NCI-H69 (cell line): ENCODE measurements around the gene ADAMTSL1.

Source experiments
- DNase-seq: peaks from one replicate; lab custom pipeline; 2025; lab: John Stamatoyannopoulos, UW

ADAMTSL1 gene

GRCh38 chr9:18703151-18703900 is 229.4 kb downstream of the ADAMTSL1 start:
- DNase-seq = no peak

- DNase-seq = no peak
These were observed 230.0 kb downstream of the ADAMTSL1 start for GRCh38 chr9:18703901-18704379.

- DNase-seq = no peak
These were observed 231.9 kb downstream of the ADAMTSL1 start for GRCh38 chr9:18705796-18706392.

GRCh38 chr9:18706648-18707047 is 232.7 kb downstream of the ADAMTSL1 start:
- no peak for DNase-seq

- no peak for DNase-seq
These were observed 233.1 kb downstream of the ADAMTSL1 start for GRCh38 chr9:18707061-18707461.

- DNase-seq = no peak
These were observed 233.7 kb downstream of the ADAMTSL1 start for GRCh38 chr9:18707489-18708205.

- no peak for DNase-seq
These were observed 234.5 kb downstream of the ADAMTSL1 start for GRCh38 chr9:18708429-18708828.

GRCh38 chr9:18710065-18710464 is 236.1 kb downstream of the ADAMTSL1 start:
- no peak for DNase-seq

GRCh38 chr9:18717759-18718158 is 243.8 kb downstream of the ADAMTSL1 start:
- DNase-seq = no peak

- DNase-seq = no peak
These were observed 244.4 kb downstream of the ADAMTSL1 start for GRCh38 chr9:18718393-18718792.

- DNase-seq = no peak
These were observed 245.0 kb downstream of the ADAMTSL1 start for GRCh38 chr9:18718932-18719331.

- DNase-seq = peak; percentile 18
These were observed 246.7 kb downstream of the ADAMTSL1 start for GRCh38 chr9:18720691-18721090.

- peak; percentile 96 for DNase-seq
These were observed 247.5 kb downstream of the ADAMTSL1 start for GRCh38 chr9:18721267-18721994.

GRCh38 chr9:18721995-18722310 is 248.0 kb downstream of the ADAMTSL1 start:
- no peak for DNase-seq

- DNase-seq = no peak
These were observed 248.9 kb downstream of the ADAMTSL1 start for GRCh38 chr9:18722882-18723281.

- no peak for DNase-seq
These were observed 249.4 kb downstream of the ADAMTSL1 start for GRCh38 chr9:18723366-18723765.

GRCh38 chr9:18726546-18726945 is 252.6 kb downstream of the ADAMTSL1 start:
- DNase-seq = no peak

- DNase-seq = no peak
These were observed 254.0 kb downstream of the ADAMTSL1 start for GRCh38 chr9:18727904-18728303.

GRCh38 chr9:18728642-18729041 is 254.7 kb downstream of the ADAMTSL1 start:
- DNase-seq = no peak

- DNase-seq = no peak
These were observed 256.3 kb downstream of the ADAMTSL1 start for GRCh38 chr9:18730241-18730640.

- DNase-seq = no peak
These were observed 265.2 kb downstream of the ADAMTSL1 start for GRCh38 chr9:18739127-18739526.

GRCh38 chr9:18739641-18740318 is 265.8 kb downstream of the ADAMTSL1 start:
- DNase-seq = peak; percentile 56
